HCT116 (cell line): ENCODE measurements around the gene UBE2G2. TPM values are rescaled to one million over a fixed set of nuclear protein-coding genes. Genes with fewer than 3 reads are reported as not detected.

Experiments
- ATAC-seq: fragments of 200-7000 bp; cut with Tn5 transposase; 2 replicates; pipeline ENCODE4 v1.9.1; 2020; ENCODE audit warnings: mild to moderate bottlenecking, moderate library complexity
- BruUV-seq: library from RNA; stranded (reverse); fragments of 400-500 nt; replicated peaks from 2 replicates; lab custom pipeline; 2021; lab: Mats Ljungman, UMichigan
- CTCF ChIA-PET: fragments of 300-600 bp; sonication (Branson Sonifier 250); formaldehyde crosslinking; loops from one replicate; lab custom pipeline; 2021; ENCODE audit warnings: antibody characterized with exemption; lab: Charles Lee
- POLR2A ChIA-PET: fragments of 300-600, 350-600 bp; sonication (Branson Sonifier 250); formaldehyde crosslinking; loops from one replicate; lab custom pipeline; 2021; ENCODE audit warnings: antibody characterized with exemption; lab: Charles Lee
- RAD21 ChIA-PET, 2 experiments: fragments of 300-600 bp; sonication (Branson Sonifier 250); formaldehyde crosslinking; loops; one replicate each; lab custom pipeline; 2023; ENCODE audit warnings: low total read pairs in 2 of 2; ENCODE audit not compliant: uncharacterized antibody in 2 of 2, unreplicated experiment in 2 of 2, low non-redundant PET in 1 of 2; lab: Charles Lee
- DNase-seq: peaks from one replicate; pipeline ENCODE4 v3.0.0-alpha.2; 2010; ENCODE audit warnings: low read depth, low spot score
- H2AFZ ChIP-seq: fragments of 200-600 bp; shearing (Covaris generic), sonication (generic); 2 replicates; pipeline ENCODE4 v1.6.1; 2017; ENCODE audit warnings: low read depth, mixed run types, mixed read lengths, antibody characterized with exemption, low read length; ENCODE audit not compliant: poor library complexity, severe bottlenecking
- H3K27ac ChIP-seq: 2 replicates; pipeline ENCODE4 v1.5.1; 2012; ENCODE audit warnings: low read depth, low read length
- H3K27me3 ChIP-seq: fragments of 200-600 bp; sonication (generic); 2 replicates; pipeline ENCODE4 v1.6.1; 2016; ENCODE audit warnings: mixed run types, low read length, mixed read lengths; ENCODE audit not compliant: insufficient read depth
- H3K36me3 ChIP-seq, 2 experiments: fragments of 200-500 bp in 1 of 2; fragments of 200-600 bp in 1 of 2; sonication (Bioruptor generic) in 1 of 2; sonication (generic) in 1 of 2; 2 replicates each; pipeline versions ENCODE4 v1.5.1 to v1.6.1; 2014 to 2016; ENCODE audit warnings: low read length in 2 of 2, inconsistent platforms in 1 of 2, mixed read lengths in 1 of 2, mixed run types in 1 of 2; ENCODE audit not compliant: insufficient read depth in 2 of 2, control insufficient read depth in 1 of 2
- H3K4me1 ChIP-seq, 2 experiments: fragments of 200-600 bp in 1 of 2; sonication (generic) in 1 of 2; 2 replicates each; pipeline versions ENCODE4 v1.5.1 to v1.6.1; 2012 to 2017; ENCODE audit warnings: low read length in 2 of 2, inconsistent platforms in 1 of 2, mild to moderate bottlenecking in 1 of 2, mixed read lengths in 1 of 2, mixed run types in 1 of 2, moderate library complexity in 1 of 2; ENCODE audit not compliant: insufficient read depth in 2 of 2, control insufficient read depth in 1 of 2
- H3K4me2 ChIP-seq: fragments of 200-600 bp; sonication (generic); 2 replicates; pipeline ENCODE4 v1.6.1; 2017; ENCODE audit warnings: mixed run types, low read length, mixed read lengths
- H3K4me3 ChIP-seq, 2 experiments: fragments of 200-600 bp in 1 of 2; sonication (generic) in 1 of 2; replicated peaks in 1 of 2; 2 replicates each; pipeline ENCODE4 v1.5.1; 2011 to 2016; ENCODE audit warnings: low read length in 2 of 2, control low read depth in 1 of 2, low read depth in 1 of 2, mild to moderate bottlenecking in 1 of 2, mixed read lengths in 1 of 2, mixed run types in 1 of 2
- H3K79me2 ChIP-seq: fragments of 200-600 bp; sonication (generic); 2 replicates; pipeline ENCODE4 v1.6.1; 2017; ENCODE audit warnings: mild to moderate bottlenecking, mixed run types, low read length, moderate library complexity, mixed read lengths; ENCODE audit not compliant: insufficient read depth
- H3K9ac ChIP-seq: fragments of 200-600 bp; sonication (generic); 2 replicates; pipeline ENCODE4 v1.6.1; 2016; ENCODE audit warnings: low read length, mixed read lengths
- H3K9me2 ChIP-seq: fragments of 200-600 bp; sonication (generic), shearing (Covaris generic); 2 replicates; pipeline ENCODE4 v1.6.1; 2017; ENCODE audit warnings: mixed run types, mild to moderate bottlenecking, moderate library complexity; ENCODE audit not compliant: insufficient read depth
- H3K9me3 ChIP-seq, 2 experiments: fragments of 200-500 bp in 1 of 2; fragments of 200-600 bp in 1 of 2; sonication (Bioruptor generic) in 1 of 2; sonication (generic) in 1 of 2; 2 replicates each; pipeline ENCODE4 v1.6.1; 2014 to 2017; ENCODE audit warnings: low read length in 2 of 2, mixed read lengths in 2 of 2, inconsistent platforms in 1 of 2, low read depth in 1 of 2, mild to moderate bottlenecking in 1 of 2, mixed run types in 1 of 2, moderate library complexity in 1 of 2; ENCODE audit not compliant: control insufficient read depth in 1 of 2, insufficient read depth in 1 of 2
- H4K20me1 ChIP-seq: fragments of 200-600 bp; sonication (generic), shearing (Covaris generic); 2 replicates; pipeline ENCODE4 v1.6.1; 2017; ENCODE audit warnings: mixed run types, mild to moderate bottlenecking, moderate library complexity; ENCODE audit not compliant: insufficient read depth
- FOSL1 ChIP-seq: IDR thresholded peaks from 2 replicates; pipeline ENCODE4 v1.6.1; 2012; ENCODE audit warnings: low read depth
- RAD21 ChIP-seq: IDR thresholded peaks from 2 replicates; pipeline ENCODE4 v1.6.1; 2012; ENCODE audit warnings: low read depth, mild to moderate bottlenecking
- SIN3A ChIP-seq: IDR thresholded peaks from 2 replicates; pipeline ENCODE4 v1.6.1; 2012; ENCODE audit warnings: low read depth
- ZFX ChIP-seq: fragments of 450-650 bp; IDR thresholded peaks from 2 replicates; pipeline ENCODE4 v1.6.1; 2017
- intact Hi-C: fragments of 100-400 bp; cut with micrococcal nuclease; formaldehyde crosslinking; loops from 2 replicates; pipeline ENCODE4 v1.10.0; 2022
- total RNA-seq: library from RNA; stranded (reverse); gene quantifications from one replicate; pipeline ENCODE4 v1.2.1, GENCODE V29; 2021; ENCODE audit not compliant: unreplicated experiment
- TF ChIP-seq, protein P1 (sequence below): IDR thresholded peaks from 2 replicates; pipeline ENCODE4 v1.6.1; 2012
- TF ChIP-seq, protein P2 (sequence below): IDR thresholded peaks from 2 replicates; pipeline ENCODE4 v1.6.1; 2012; ENCODE audit warnings: low read depth
- TF ChIP-seq, protein P3 (sequence below), 3 experiments: fragments of 200-600 bp in 1 of 3; sonication (generic) in 1 of 3; IDR thresholded peaks in 2 of 3; conservative IDR thresholded peaks in 1 of 3; 2 replicates each; pipeline ENCODE4 v1.5.1; 2012 to 2017; ENCODE audit warnings: low read depth in 2 of 3, low read length in 2 of 3, antibody characterized with exemption in 1 of 3, borderline replicate concordance in 1 of 3, control low read depth in 1 of 3, mild to moderate bottlenecking in 1 of 3, mixed read lengths in 1 of 3, mixed run types in 1 of 3, moderate library complexity in 1 of 3; ENCODE audit not compliant: insufficient read depth in 1 of 3

UBE2G2 gene
- total RNA-seq, 1 experiment from 2014 or later = 86.5 TPM

DNA sequence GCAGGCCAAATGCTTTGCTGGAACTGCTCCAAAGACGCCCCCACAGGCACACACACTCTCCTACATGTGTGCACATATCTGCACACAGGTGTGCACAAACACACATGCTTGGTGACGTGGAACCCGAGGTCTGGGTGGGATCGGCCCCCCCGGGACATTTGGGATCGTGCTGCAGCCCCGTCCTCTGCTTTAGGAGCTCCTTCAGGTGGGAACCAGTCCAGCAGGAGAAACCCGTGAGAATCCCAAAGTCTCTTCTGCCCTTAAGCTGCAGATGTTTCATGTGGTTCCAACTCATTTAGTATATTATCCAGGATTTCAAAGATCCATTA is 38.6 kb downstream of the UBE2G2 start:
- Histone ChIP-seq H3K27ac (no peak overlapping the region), H4K20me1 (no peaks in the 10 kb centered on the region), H3K9ac (no peak overlapping the region), H3K36me3 (no peaks in the 10 kb centered on the region), H3K27me3 (no peaks in the 10 kb centered on the region), H3K4me2 (no peak overlapping the region), H3K79me2 (no peaks in the 10 kb centered on the region), H3K9me2 (no peaks in the 10 kb centered on the region), H3K9me3 (no peaks in the 10 kb centered on the region), H3K4me1 (peaks cover 5 to 20% of the 10 kb centered on the region in 2 experiments; a peak in 3 of 4 replicates), H3K4me3 (no peak overlapping the region), H2AFZ (no peak overlapping the region)
- ChIA-PET RAD21 (no interaction called here), POLR2A (no interaction called here), CTCF (no interaction called here)
- DNase-seq (no peak), ATAC-seq (no peak)
- TF ChIP-seq, protein P1, sequence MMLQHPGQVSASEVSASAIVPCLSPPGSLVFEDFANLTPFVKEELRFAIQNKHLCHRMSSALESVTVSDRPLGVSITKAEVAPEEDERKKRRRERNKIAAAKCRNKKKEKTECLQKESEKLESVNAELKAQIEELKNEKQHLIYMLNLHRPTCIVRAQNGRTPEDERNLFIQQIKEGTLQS = no peak
- no peak for TF ChIP-seq FOSL1
- no peak for TF ChIP-seq RAD21
- TF ChIP-seq, protein P2, sequence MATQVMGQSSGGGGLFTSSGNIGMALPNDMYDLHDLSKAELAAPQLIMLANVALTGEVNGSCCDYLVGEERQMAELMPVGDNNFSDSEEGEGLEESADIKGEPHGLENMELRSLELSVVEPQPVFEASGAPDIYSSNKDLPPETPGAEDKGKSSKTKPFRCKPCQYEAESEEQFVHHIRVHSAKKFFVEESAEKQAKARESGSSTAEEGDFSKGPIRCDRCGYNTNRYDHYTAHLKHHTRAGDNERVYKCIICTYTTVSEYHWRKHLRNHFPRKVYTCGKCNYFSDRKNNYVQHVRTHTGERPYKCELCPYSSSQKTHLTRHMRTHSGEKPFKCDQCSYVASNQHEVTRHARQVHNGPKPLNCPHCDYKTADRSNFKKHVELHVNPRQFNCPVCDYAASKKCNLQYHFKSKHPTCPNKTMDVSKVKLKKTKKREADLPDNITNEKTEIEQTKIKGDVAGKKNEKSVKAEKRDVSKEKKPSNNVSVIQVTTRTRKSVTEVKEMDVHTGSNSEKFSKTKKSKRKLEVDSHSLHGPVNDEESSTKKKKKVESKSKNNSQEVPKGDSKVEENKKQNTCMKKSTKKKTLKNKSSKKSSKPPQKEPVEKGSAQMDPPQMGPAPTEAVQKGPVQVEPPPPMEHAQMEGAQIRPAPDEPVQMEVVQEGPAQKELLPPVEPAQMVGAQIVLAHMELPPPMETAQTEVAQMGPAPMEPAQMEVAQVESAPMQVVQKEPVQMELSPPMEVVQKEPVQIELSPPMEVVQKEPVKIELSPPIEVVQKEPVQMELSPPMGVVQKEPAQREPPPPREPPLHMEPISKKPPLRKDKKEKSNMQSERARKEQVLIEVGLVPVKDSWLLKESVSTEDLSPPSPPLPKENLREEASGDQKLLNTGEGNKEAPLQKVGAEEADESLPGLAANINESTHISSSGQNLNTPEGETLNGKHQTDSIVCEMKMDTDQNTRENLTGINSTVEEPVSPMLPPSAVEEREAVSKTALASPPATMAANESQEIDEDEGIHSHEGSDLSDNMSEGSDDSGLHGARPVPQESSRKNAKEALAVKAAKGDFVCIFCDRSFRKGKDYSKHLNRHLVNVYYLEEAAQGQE = no peak
- TF ChIP-seq SIN3A = no peak
- TF ChIP-seq, protein P3, sequence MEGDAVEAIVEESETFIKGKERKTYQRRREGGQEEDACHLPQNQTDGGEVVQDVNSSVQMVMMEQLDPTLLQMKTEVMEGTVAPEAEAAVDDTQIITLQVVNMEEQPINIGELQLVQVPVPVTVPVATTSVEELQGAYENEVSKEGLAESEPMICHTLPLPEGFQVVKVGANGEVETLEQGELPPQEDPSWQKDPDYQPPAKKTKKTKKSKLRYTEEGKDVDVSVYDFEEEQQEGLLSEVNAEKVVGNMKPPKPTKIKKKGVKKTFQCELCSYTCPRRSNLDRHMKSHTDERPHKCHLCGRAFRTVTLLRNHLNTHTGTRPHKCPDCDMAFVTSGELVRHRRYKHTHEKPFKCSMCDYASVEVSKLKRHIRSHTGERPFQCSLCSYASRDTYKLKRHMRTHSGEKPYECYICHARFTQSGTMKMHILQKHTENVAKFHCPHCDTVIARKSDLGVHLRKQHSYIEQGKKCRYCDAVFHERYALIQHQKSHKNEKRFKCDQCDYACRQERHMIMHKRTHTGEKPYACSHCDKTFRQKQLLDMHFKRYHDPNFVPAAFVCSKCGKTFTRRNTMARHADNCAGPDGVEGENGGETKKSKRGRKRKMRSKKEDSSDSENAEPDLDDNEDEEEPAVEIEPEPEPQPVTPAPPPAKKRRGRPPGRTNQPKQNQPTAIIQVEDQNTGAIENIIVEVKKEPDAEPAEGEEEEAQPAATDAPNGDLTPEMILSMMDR (IDR thresholded peaks at IDR 0.05 in 2 of 3, conservative IDR thresholded peaks at IDR 0.05 in 1 of 3; ENCODE audit: borderline replicate concordance in 1 of 3, insufficient read depth in 1 of 3, low read depth in 2 of 3, low read length in 2 of 3) = no peak
- TF ChIP-seq ZFX = no peak
- no TSS peak for BruUV-seq
- intact Hi-C loops = no loop called here
